ENCODE measurements around the gene FETUB. TPM values are rescaled to one million over a fixed set of nuclear protein-coding genes. Genes with fewer than 3 reads are reported as not detected.

The FETUB gene
- total and polyA plus RNA-seq, 2 of the 8 experiments (the other 6 are each of a cell fraction or from before 2014, with no cell fraction given): 0.15 TPM; not detected in 1

- TF ChIP-seq RAD21 (IDR thresholded peaks at IDR 0.05 in 1 of 2, conservative IDR thresholded peaks at IDR 0.05 in 1 of 2; ENCODE audit: low read depth in 2 of 2, low read length in 2 of 2) (no peak), CTCF (IDR thresholded peaks at IDR 0.05; ENCODE audit: control extremely low read depth in 1 of 3, insufficient read depth in 1 of 3, low read depth in 1 of 3, low read length in 3 of 3) (no peak), RBBP5 (IDR thresholded peaks at IDR 0.05; ENCODE audit: borderline replicate concordance, low read depth, low read length) (no peak)
Measured at GRCh38 chr3:186646841-186647240, 6.6 kb downstream of the FETUB start (continued).
